ENCODE results near the gene PLEKHG5.
"Not testable (repeated sequence)": the region's sequence is repeated elsewhere in the genome, so short reads cannot be mapped to it uniquely, and the experiment has no call there.

Gene PLEKHG5

DNA sequence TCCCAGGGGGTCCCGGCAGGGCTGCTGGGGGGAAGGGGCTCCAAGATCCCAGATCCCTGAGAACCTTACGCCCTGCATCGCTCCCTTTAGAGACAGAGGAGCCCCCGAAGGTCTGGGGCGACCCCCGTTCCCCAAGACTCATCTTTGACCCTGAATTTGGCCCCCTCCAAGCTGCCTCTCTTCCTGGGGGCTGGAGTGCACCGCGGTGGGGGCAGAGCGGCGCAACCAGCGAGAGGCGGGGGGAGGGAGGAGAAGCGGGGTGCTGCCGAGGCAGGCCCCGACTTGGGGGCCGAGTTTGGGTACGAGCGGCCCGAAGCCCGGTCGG is 5.4 kb upstream of the PLEKHG5 start:
- DNase-seq (ENCODE audit: low read depth): no peak

DNA sequence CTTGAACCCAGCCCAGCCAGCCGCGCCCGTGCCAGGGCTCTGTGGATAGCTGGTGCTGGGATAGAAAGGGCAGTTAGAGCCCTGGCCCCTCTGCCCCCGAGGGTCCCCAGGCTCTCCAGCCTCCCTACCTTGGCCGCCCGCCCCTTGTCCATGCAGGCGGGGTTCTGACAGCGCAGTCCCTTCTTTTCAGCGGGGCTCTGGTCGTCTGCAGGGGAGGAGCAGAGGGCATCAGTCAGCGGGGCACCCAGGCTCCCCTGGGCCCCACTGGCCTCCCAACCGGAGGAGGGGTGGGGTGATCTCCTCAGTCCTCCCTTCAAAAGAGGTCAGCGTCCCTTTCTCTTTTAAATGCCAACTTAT is 4.9 kb upstream of the PLEKHG5 start:
- DNase-seq (ENCODE audit: low read depth): no peak

DNA sequence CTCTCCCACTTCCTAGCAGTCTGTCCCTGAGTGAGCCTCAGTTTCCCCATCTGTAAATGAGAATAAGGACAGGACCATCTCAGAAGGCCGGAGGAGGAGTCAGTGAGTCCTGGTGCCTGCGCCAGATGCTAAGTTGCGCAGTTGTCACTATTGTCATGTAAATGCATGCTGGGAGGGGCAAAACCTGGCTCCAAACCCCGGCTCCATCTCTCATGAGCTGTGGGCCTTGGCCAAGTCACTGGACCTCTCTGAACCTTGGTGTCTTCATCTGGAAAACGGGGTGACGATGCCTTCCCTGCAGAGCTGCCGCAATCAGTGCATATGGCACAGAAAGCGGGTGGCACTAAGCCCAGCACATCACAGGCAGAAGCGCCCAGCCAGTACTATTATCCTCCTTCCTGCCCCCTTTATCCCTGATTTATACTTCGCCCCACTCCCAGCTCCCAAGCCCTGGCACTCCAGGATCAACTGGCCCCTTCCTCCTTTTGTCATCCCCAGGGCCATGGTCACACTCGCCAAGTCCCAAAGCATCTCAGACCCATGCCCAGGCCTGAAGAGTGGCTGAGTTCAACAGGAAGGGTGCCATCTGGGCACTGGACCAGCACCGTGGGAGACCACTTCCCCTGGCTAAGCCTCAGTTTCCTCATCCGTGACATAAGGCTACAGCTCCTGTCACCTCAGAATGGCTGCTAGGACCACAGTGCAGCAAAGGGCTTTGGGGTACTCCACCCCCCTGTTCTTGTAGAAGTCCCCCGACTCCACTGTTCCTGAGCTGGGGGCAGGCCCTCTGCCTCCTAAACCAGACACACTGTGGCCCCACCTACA is 4.3 kb upstream of the PLEKHG5 start:
- no peak for DNase-seq (ENCODE audit: low read depth)

DNA sequence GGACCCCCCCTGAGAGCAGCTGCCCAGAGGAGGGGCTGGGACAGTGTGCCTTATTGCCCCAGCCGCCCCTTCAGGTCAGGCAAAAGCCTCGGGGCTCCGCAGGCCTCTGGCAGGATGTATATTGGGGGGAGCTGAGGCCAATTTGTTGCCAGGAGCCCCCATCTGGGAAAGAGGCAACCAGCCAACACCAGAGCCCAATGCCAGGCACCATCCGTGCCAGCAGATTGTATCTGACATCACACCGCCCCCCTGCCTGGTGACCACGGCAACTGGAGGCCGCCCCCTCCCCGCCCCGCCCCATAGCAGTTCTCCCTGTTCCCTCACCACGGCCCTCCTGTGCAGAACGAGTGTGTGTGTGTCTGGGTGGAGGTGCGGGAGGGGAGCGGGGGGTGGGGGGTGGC is 3.6 kb upstream of the PLEKHG5 start:
- DNase-seq (ENCODE audit: low read depth): no peak

DNA sequence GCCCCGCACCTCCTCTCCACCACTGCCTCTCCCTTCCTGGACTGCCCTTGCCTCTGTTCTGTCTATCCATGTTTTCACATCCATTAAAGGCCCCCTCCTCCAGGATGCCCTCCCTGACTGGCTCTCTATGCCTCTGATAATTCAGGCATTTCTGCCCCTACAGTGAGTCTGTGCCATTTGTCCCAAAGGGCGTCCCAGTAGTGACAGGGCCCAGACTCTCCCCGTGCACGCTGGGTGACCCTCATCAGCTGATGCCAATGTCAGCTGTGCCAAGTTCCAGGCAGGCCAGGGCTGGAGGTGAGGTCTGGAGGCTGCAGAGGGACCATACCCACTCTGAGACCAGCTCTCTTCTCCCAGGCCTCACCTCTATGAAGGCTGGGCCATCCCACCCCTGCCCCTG is 3.2 kb upstream of the PLEKHG5 start:
- no peak for DNase-seq (ENCODE audit: low read depth)

DNA sequence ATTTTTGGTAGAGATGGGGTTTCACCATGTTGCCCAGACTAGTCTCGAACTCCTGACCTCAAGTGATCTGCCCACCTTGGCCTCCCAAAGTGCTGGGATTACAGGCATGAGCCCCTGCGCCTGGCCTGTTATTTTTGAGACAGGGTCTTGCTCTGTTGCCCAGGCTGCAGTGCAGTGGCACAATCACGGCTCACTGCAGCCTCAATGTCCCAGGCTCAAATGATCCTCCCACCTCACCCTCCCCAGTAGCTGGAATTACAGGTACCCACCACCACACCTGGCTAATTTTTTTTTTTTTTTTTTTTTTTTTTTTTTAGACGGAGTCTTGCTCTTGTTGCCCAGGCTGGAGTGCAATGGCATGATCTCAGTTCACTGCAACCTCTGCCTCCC is 2.4 kb upstream of the PLEKHG5 start:
- DNase-seq (ENCODE audit: low read depth): not testable (repeated sequence)

DNA sequence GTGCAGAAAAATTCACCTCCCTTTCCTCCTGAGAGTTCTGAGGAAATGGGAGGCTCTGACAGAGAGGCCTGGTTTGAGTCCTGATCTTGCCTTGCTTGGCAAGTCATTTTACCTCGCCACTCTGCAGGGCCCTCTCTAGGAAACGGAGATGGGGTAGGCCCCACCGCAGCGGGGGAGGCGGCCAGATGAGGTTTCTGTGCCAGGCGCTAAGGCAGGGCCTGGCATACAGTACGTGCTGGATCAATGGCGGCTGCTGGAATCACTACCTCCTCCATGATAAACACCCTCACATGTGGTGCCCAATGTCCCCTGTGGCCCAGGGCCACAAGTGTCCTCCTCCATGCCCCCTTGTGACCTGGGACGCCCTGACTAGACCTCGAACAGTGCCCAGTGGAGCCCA is 499 bp upstream of the PLEKHG5 start:
- no peak for DNase-seq (ENCODE audit: low read depth)

DNA sequence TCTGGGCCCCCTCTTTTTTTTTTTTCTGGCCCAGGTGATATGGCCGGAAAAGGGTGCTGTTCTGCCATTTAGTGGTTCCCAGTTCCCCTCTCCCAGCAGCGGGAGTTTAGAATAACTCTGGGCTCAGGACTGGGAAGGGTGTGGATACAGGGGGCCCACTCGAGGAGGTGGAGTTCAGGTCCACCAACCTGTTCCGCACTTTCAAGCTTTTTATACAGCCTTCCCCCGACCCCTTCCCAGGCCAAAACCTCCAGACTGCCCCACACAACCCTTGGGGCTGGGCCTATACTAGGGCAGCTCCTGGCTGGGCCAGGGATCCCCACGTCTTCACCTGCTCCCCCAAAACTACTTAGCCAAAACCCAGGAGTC is 402 bp downstream of the PLEKHG5 start:
- no peak for DNase-seq (ENCODE audit: low read depth)

DNA sequence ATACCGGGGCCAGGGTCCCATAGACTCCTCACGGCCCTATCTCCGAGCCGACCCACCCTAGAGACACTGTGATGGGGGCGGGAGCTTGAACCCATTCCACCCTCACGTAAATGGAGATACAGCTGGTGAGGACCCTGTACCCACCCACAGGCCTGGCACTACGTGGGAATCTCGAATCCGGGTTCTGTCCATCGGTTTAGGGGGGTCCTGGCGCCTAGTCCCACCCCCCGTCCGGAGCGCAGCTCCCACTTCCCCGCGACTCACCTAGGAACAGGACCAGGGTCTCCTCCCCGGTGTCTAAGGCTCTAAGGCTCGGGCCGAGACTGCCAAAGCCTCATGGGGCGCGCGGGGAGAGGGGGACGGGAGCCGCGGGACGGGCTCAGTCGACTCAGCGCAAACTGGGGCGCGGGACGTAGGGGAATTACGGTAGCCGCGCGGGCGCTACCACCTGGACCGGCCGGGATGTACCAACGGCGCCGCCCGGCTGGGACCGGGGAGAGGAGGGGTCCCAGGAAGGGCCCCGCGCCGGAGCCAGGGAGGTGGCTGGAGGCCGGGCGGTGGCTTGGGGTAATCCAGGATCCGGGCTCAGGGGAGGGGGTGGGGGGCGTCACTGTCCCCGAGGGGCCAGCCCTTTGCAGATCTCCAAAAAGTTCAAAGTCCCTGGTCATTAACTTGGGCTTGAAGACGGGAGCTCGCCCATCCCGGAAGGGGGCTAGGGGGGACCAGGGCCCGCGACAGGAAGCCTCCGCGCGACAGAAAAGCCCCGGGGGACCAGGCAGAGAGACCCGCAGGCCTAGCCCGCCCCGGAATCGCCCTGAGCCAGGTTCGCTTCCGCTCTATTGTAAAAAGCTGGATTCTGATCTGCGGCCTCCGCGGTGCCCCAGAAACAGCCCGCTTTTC is 1.0 kb downstream of the PLEKHG5 start:
- DNase-seq (ENCODE audit: low read depth): no peak

DNA sequence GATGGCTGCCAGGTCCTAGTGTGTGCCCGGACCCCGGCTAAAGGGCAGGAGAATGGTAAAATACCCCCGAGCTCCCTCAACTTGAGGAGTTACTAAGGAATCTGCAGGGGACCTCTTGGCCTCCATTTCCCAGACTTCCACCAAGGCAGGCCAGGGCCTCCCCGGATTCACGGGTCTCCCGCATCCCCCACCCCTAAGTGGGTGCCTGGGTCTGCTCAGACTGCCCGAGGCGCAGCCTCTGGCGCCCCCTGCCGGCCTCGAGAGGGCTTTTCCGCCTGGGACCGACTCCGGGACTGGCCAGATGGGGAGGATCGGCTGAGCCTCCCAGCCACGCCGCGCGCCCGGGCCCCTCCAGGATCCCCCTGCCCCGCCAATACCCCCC is 1.7 kb downstream of the PLEKHG5 start:
- peak; percentile 59 for DNase-seq (ENCODE audit: low read depth)

DNA sequence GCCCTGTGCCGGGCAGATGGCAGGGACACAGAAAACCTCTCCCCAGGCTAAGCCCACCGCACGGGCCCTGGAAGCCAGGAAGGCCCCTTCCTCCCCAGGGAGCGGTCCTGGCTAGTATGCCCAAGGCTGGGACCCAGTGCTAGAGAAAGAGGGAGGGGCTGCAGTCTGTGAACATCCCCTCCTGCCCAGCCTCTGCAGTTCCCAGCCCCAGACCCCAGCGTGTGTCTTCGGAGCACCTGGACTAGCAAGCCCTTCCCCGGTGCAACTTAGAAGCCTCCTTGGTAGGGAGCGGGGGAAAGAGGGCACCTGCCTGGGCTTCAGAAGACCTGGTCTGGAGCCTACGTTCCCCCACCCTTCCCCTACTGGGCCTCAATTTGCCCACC is 2.1 kb downstream of the PLEKHG5 start:
- DNase-seq (ENCODE audit: low read depth): no peak

DNA sequence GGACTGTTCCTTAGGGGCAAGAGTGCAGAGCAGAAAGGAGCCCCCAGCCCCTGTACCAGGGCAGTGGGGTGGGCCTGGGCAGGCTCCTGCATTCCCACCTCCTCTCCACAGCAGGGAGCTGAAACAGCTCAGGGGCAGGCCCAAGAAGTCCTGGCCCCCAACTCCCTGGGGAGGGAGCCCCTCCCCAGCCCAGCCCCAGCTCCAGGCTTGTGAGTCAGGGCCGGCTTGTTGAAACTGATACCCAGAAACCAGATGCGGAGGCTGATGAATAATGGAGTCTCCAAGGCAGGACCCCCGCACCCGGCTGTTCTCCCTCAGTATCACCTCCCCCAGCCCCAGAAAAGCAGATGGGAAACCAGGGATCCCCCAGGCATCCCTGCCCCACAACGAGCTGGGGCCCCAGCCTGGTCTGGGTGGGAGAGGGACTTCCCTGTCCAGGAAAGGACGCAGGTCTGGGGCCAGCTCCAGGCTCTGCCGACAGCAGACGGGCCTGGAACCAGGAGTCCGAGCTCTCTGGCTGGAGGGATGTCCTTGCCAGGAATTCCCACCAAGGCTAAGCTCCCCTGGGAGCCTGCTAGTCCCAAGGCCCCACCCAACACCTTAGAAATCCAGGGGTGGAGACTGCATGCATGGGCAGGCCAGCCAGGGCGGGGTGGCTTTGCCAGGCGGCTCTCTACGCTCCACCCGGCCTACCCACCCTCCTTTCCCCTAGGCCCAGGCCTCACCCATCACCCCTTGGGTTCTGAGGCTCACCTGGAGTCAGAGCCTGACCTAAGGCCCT is 2.7 kb downstream of the PLEKHG5 start:
- no peak for DNase-seq (ENCODE audit: low read depth)

DNA sequence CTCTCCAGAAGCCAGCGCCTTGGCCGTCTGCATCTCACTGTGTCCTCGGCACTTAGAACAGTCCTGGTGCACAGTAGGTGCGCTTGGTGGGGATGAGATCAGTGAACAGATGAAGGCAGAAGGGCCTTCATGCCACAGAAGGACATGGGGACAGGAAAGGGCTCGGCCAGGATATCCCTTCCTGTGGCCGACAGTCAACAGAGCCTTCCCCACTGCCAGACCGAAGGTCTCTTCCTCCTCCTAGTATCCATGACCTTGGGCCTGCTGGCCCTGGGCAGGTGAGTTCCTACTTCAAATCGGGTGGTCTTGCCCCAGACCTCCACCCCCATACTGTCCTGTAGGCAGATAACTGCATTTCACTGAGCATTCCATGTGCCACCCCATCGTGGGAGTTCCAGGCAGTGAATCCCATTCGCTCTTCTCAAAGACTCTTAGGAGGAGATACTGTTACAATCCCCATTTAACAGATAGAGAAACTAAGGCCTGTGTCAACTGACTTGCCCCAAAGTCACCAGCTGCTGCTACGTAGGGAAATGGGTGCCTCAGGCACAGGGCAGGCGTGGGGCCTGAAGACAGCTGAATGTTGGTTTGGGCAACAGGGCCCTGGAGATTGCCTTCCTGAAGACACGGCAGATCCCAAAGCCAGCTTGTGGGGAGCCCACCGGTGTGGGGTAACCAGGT is 3.5 kb downstream of the PLEKHG5 start:
- no peak for DNase-seq (ENCODE audit: low read depth)

DNA sequence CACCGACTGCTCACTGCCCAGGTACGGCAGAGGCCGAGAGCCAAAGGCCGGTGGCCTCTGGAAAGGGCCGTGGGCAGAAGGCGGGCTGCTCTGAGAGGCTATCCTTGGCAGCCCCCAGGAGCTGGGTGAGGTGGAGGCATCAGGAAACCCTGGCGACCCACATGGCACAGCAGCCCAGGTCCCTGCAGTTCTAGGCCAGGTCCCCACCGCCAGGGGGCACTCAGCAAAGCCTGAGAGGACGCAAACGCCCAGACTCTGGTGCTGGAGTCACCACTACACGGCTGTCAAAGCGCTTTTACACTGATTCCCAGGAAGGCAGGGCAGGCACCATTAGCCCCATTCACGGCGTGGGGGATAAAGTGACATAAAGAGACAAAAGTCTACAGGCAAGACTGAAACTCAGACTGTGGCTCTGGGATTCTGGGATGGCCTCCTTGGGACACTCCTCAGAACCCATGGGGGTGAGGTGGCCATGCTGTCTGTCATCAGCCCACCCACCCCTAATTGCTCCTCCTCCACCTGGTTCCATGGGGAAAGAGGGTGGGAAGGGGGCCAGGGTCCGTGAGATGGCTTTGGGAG is 4.9 kb downstream of the PLEKHG5 start:
- peak; percentile 78 for DNase-seq (ENCODE audit: low read depth)

DNA sequence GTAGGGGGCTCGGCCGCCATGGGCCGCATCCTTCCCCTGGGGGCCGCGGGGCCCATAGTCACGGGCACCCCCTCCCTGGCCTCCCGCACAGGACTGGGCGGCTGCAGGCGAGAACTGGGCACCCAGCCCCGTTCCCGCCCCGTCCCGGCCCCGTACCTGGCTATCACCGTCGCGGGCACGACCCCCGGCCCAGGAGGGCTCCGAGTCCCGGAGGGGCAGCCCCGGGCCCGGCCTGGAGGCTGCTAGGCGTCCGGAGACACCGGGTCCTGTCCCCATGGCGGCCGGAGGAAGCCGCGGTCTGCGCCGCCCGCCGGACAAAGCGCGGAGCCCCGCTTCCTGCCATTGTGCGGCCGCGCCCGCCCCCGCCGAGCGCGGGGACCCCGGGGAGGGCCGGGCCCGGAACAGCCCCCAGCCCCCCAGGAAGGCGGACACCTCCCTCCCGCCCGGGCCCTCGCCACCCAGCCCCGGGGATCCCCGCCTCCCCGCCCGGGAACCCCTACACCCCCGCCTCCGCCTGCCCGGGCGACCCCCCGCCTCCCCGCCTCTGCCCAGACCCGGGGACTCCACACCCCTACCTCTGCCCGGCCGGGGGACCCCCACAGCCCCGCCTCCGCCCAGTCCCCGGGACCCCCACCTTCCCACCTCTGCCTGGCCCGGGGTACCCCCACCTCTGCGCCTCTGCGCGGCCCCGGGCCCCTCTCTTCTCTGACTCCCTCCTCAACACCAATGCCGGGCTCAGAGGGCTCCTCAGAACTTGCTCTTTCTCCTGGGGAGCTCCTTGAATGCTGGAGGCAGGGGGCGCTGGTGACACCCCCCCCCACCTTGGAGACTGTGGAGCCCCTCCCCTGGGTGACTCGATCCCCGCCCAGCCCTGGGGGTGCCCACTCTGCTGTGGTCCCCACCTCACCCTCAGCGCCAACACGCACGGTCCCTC is 6.0 kb downstream of the PLEKHG5 start:
- DNase-seq (ENCODE audit: low read depth): no peak

DNA sequence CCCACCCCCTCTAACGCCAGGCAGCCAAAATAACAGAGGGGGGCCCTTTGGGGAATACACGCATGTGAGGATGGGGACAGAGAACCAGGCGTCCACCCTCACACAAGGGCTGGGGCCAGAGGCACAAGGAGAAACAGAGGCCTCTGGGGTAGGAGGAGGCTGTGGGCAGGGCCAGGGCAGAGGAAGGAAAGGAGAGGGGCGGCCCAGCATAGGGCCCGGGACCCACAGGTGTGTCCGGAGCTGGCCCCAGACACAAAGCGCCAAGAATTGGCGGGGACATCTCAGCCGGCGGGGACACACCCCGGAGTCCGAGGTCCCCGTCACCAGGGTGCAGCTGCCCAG is 6.7 kb downstream of the PLEKHG5 start:
- DNase-seq (ENCODE audit: low read depth): no peak

DNA sequence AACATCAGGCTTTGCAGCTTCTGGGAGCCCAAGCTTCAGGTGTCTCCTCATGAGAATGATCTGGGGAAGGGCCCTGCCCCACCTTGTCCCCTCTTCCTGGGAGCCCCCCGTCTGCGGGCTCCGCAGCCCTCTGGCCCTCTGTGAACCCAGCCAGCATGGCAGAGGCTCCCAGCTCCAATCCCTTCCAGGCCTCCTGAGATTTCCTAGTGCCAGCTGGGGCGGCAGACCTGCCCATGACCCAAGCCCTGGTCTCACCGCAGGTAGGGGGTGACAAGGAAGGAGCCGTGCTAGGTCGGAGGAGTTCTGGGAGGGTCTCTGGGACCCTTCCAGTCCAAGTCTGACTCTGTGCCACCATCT is 7.7 kb downstream of the PLEKHG5 start:
- no peak for DNase-seq (ENCODE audit: low read depth)

DNA sequence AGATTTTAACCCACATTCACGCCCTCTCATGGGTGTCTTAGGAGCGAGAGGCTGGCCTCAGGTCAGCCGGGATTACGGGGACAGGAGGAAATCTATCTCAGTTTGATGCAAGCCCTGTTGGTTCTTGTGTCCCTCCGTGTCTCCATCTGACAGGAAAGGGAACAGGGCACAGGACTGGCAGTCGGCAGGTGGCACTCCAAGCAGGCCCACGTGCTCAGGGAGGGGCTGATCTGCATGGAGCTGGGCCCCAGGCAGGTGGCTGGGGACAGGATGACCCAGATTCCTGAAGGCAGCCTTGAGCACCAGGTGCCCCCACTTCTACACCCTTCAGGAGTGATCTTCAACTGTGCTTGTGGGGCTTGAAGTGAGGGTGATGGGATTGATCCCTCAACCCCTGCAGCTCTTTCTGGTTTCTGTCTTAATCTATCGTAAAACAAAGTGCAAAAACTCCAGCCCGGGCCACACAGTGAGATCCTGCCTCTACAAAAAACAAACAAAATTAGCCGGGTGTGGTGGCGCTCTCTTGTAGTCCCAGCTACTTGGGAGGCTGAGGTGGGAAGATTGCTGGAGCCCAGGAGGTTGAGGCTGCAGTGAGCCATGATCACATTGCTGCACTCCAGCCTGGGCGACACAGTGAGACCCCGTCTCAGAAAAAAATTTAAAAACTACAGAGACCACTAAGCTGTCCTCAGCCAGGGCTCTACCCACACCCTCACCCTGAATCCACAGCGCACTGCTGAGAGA is 8.3 kb downstream of the PLEKHG5 start:
- no peak for DNase-seq (ENCODE audit: low read depth)

DNA sequence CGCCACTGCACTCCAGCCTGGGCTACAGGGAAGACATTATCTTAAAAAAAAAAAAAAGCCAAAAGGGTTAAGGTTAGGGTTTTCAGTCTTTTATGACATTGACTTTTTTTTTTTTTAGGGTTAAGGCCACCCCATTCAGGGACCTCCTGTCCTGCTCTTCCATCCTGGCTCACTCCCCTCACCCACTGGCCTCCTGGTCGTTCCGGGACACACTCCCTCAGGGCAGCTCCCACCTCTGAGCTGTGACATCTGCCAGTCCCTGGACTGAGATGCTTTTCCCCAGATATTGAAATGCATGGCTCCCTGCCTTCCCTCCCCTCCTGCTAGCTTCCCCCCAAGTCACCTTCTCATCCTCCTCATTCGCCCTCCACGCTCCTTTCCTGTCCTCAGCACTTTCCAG is 9.6 kb downstream of the PLEKHG5 start:
- DNase-seq (ENCODE audit: low read depth): no peak
